HepG2 (cell line): ENCODE data around the gene TSHZ1. TPM values are rescaled to one million over a fixed set of nuclear protein-coding genes. Genes with fewer than 3 reads are reported as not detected.
A peak's percentile ranks its signal among the peaks of the same experiment; 100 is the strongest.

Experiments
- GFI1 ChIP-seq: sonication (generic); formaldehyde crosslinking; IDR thresholded peaks from 2 replicates; pipeline ENCODE4 v1.5.0; 2020; ENCODE audit warnings: missing genetic modification reagents, mild to moderate bottlenecking, borderline replicate concordance
- KLF6 ChIP-seq: IDR thresholded peaks from 2 replicates; pipeline ENCODE4 v1.8.0; 2016; ENCODE audit warnings: missing biosample characterization, missing genetic modification reagents
- MXD4 ChIP-seq: IDR thresholded peaks from 2 replicates; pipeline ENCODE4 v1.6.1; 2016; ENCODE audit warnings: mild to moderate bottlenecking, missing biosample characterization, missing genetic modification reagents
- NCOA5 ChIP-seq: sonication (generic); formaldehyde crosslinking; IDR thresholded peaks from 2 replicates; pipeline ENCODE4 v1.4.0; 2020; ENCODE audit warnings: missing genetic modification reagents
- RBM39 ChIP-seq: fragments of 200-400 bp; formaldehyde crosslinking; IDR thresholded peaks from one replicate; pipeline ENCODE4 v1.6.1; 2018; ENCODE audit warnings: antibody characterized with exemption, mild to moderate bottlenecking, low read depth, low read length; ENCODE audit not compliant: poor library complexity, severe bottlenecking
- SMARCC2 ChIP-seq: fragments of 450-650 bp; IDR thresholded peaks from 2 replicates; pipeline ENCODE4 v1.6.1; 2017; ENCODE audit warnings: antibody characterized with exemption, mild to moderate bottlenecking
- SP5 ChIP-seq: IDR thresholded peaks from 2 replicates; pipeline ENCODE4 v1.6.1; 2016; ENCODE audit warnings: low read depth, borderline replicate concordance
- TAF1 ChIP-seq: sonication (generic); formaldehyde crosslinking; IDR thresholded peaks from 2 replicates; pipeline ENCODE4 v1.4.0; 2020; ENCODE audit warnings: missing genetic modification reagents
- ZBTB38 ChIP-seq: sonication (generic); formaldehyde crosslinking; IDR thresholded peaks from 2 replicates; pipeline ENCODE4 v1.5.1; 2020; ENCODE audit warnings: mild to moderate bottlenecking, missing genetic modification reagents
- ZNF124 ChIP-seq: sonication (generic); formaldehyde crosslinking; IDR thresholded peaks from 2 replicates; pipeline ENCODE4 v1.4.0; 2020; ENCODE audit warnings: missing genetic modification reagents
- ZNF138 ChIP-seq: sonication (generic); formaldehyde crosslinking; IDR thresholded peaks from 2 replicates; pipeline ENCODE4 v1.5.0; 2020; ENCODE audit warnings: mild to moderate bottlenecking, low read depth, missing genetic modification reagents
- ZNF230 ChIP-seq: sonication (generic); formaldehyde crosslinking; IDR thresholded peaks from 2 replicates; pipeline ENCODE4 v1.4.0; 2020; ENCODE audit warnings: mild to moderate bottlenecking, missing genetic modification reagents
- ZNF251 ChIP-seq: sonication (generic); formaldehyde crosslinking; IDR thresholded peaks from 2 replicates; pipeline ENCODE4 v1.9.0; 2021; ENCODE audit warnings: mild to moderate bottlenecking, missing genetic modification reagents
- ZNF256 ChIP-seq: sonication (generic); formaldehyde crosslinking; conservative IDR thresholded peaks from 2 replicates; pipeline ENCODE4 v1.4.0; 2020; ENCODE audit warnings: missing genetic modification reagents
- ZNF30 ChIP-seq: sonication (generic); formaldehyde crosslinking; IDR thresholded peaks from 2 replicates; pipeline ENCODE4 v1.5.0; 2020; ENCODE audit warnings: mild to moderate bottlenecking, missing genetic modification reagents
- ZNF329 ChIP-seq: sonication (generic); formaldehyde crosslinking; IDR thresholded peaks from 2 replicates; pipeline ENCODE4 v1.9.0; 2021; ENCODE audit warnings: low read depth, mild to moderate bottlenecking, missing genetic modification reagents
- polyA plus RNA-seq, 8 experiments: library from polyadenylated mRNA; depleted of rRNA in 3 of 8; stranded (reverse) in 7 of 8; unstranded in 1 of 8; fragments of >200 nt; fragmentation: Illumina TruSeq in 4 of 8; extraction: Trizol in 4 of 8; gene quantifications; 2 replicates each; pipeline versions ENCODE4 v1.2.1 to v1.2.3, GENCODE V29; 2011 to 2016; ENCODE audit warnings: low read depth in 4 of 8, missing spikeins in 1 of 8, mixed read lengths in 1 of 8; ENCODE audit not compliant: insufficient read depth in 1 of 8
- total RNA-seq, 5 experiments: library from RNA; depleted of rRNA; stranded (reverse); fragments of >200 nt; fragmentation: Illumina TruSeq; extraction: Trizol; gene quantifications; 2 replicates each; pipeline ENCODE4 v1.2.3, GENCODE V29; 2016; ENCODE audit warnings: low read depth in 1 of 5
- TF ChIP-seq, protein P1 (sequence below): sonication (generic); formaldehyde crosslinking; IDR thresholded peaks from 2 replicates; pipeline ENCODE4 v1.5.0; 2020; ENCODE audit warnings: mild to moderate bottlenecking, missing genetic modification reagents, borderline replicate concordance
- TF ChIP-seq, protein P2 (sequence below): sonication (generic); formaldehyde crosslinking; IDR thresholded peaks from 2 replicates; pipeline ENCODE4 v1.9.0; 2021; ENCODE audit warnings: missing genetic modification reagents, borderline replicate concordance
- TF ChIP-seq, protein P3 (sequence below): sonication (generic); formaldehyde crosslinking; IDR thresholded peaks from 2 replicates; pipeline ENCODE4 v1.4.0; 2020; ENCODE audit warnings: mild to moderate bottlenecking, missing genetic modification reagents

TSHZ1 gene
- total and polyA plus RNA-seq, 2 of the 13 experiments (the other 11 are each of a cell fraction or from before 2014, with no cell fraction given): 2.5 to 2.7 TPM

DNA sequence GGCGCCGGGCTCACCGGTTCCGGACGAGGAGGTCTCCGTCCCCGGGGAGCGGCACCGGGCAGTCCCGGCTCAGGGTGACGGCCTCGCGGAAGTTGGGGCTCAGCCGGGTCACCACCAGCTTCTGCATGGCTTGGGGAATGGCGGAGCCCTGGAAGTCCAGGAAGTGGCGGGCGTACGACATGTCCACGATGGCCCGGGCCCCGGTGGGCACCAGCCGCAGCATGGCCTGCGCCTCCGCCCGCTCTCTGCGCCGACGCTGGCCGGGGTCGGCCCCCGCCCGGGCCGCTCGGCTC lies 1.8 kb upstream of the TSHZ1 start (continued):
- TF ChIP-seq, protein P1, sequence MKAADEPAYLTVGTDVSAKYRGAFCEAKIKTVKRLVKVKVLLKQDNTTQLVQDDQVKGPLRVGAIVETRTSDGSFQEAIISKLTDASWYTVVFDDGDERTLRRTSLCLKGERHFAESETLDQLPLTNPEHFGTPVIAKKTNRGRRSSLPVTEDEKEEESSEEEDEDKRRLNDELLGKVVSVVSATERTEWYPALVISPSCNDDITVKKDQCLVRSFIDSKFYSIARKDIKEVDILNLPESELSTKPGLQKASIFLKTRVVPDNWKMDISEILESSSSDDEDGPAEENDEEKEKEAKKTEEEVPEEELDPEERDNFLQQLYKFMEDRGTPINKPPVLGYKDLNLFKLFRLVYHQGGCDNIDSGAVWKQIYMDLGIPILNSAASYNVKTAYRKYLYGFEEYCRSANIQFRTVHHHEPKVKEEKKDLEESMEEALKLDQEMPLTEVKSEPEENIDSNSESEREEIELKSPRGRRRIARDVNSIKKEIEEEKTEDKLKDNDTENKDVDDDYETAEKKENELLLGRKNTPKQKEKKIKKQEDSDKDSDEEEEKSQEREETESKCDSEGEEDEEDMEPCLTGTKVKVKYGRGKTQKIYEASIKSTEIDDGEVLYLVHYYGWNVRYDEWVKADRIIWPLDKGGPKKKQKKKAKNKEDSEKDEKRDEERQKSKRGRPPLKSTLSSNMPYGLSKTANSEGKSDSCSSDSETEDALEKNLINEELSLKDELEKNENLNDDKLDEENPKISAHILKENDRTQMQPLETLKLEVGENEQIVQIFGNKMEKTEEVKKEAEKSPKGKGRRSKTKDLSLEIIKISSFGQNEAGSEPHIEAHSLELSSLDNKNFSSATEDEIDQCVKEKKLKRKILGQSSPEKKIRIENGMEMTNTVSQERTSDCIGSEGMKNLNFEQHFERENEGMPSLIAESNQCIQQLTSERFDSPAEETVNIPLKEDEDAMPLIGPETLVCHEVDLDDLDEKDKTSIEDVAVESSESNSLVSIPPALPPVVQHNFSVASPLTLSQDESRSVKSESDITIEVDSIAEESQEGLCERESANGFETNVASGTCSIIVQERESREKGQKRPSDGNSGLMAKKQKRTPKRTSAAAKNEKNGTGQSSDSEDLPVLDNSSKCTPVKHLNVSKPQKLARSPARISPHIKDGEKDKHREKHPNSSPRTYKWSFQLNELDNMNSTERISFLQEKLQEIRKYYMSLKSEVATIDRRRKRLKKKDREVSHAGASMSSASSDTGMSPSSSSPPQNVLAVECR (CRISPR knock-in tag): no peak
- TF ChIP-seq ZNF124 (CRISPR knock-in tag) (0 out of 2 replicates have a peak, but pooled peaks have one; percentile 47), MXD4 (no peak), SP5 (CRISPR knock-in tag) (no peak), GFI1 (no peak), SMARCC2 (no peak), NCOA5 (no peak), ZNF230 (no peak), ZBTB38 (CRISPR knock-in tag) (0 out of 2 replicates have a peak, but pooled peaks have one; percentile 20), ZNF30 (CRISPR knock-in tag) (no peak), ZNF251 (CRISPR knock-in tag) (no peak), ZNF256 (CRISPR knock-in tag) (no peak), TAF1 (no peak), ZNF329 (CRISPR knock-in tag) (no peak), ZNF138 (CRISPR knock-in tag) (no peak), RBM39 (no peak), KLF6 (CRISPR knock-in tag) (0 out of 2 replicates have a peak, but pooled peaks have one; percentile 23)
- TF ChIP-seq, protein P2, sequence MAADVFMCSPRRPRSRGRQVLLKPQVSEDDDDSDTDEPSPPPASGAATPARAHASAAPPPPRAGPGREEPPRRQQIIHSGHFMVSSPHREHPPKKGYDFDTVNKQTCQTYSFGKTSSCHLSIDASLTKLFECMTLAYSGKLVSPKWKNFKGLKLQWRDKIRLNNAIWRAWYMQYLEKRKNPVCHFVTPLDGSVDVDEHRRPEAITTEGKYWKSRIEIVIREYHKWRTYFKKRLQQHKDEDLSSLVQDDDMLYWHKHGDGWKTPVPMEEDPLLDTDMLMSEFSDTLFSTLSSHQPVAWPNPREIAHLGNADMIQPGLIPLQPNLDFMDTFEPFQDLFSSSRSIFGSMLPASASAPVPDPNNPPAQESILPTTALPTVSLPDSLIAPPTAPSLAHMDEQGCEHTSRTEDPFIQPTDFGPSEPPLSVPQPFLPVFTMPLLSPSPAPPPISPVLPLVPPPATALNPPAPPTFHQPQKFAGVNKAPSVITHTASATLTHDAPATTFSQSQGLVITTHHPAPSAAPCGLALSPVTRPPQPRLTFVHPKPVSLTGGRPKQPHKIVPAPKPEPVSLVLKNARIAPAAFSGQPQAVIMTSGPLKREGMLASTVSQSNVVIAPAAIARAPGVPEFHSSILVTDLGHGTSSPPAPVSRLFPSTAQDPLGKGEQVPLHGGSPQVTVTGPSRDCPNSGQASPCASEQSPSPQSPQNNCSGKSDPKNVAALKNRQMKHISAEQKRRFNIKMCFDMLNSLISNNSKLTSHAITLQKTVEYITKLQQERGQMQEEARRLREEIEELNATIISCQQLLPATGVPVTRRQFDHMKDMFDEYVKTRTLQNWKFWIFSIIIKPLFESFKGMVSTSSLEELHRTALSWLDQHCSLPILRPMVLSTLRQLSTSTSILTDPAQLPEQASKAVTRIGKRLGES (CRISPR knock-in tag): no peak
- TF ChIP-seq, protein P3, sequence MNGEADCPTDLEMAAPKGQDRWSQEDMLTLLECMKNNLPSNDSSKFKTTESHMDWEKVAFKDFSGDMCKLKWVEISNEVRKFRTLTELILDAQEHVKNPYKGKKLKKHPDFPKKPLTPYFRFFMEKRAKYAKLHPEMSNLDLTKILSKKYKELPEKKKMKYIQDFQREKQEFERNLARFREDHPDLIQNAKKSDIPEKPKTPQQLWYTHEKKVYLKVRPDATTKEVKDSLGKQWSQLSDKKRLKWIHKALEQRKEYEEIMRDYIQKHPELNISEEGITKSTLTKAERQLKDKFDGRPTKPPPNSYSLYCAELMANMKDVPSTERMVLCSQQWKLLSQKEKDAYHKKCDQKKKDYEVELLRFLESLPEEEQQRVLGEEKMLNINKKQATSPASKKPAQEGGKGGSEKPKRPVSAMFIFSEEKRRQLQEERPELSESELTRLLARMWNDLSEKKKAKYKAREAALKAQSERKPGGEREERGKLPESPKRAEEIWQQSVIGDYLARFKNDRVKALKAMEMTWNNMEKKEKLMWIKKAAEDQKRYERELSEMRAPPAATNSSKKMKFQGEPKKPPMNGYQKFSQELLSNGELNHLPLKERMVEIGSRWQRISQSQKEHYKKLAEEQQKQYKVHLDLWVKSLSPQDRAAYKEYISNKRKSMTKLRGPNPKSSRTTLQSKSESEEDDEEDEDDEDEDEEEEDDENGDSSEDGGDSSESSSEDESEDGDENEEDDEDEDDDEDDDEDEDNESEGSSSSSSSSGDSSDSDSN: peak; percentile 30; the same call in 1 of the 2 replicates
